Stomach (tissue), 4 donors: ENCODE data around the gene ASAP2.

Experiments
- POLR2A ChIP-seq, 4 donors: fragments of 450-650 bp; IDR thresholded peaks; one replicate each; pipeline ENCODE4 v1.6.1; 2016; ENCODE audit warnings: antibody characterized with exemption in 4 of 4, control low read depth in 2 of 4, mild to moderate bottlenecking in 1 of 4, moderate library complexity in 1 of 4
- POLR2AphosphoS5 ChIP-seq, 3 donors: sonication (generic); formaldehyde crosslinking; IDR thresholded peaks; one replicate each; pipeline ENCODE4 v1.6.1; 2016; ENCODE audit warnings: antibody characterized with exemption in 3 of 3
- TF ChIP-seq, protein P1 (sequence below), 7 experiments: fragments of 450-650 bp in 4 of 7; fragments of 200-600 bp in 3 of 7; sonication (generic) in 3 of 7; IDR thresholded peaks; one replicate each; pipeline ENCODE4 v1.5.1; 2016 to 2019; ENCODE audit warnings: antibody characterized with exemption in 7 of 7, control low read depth in 2 of 7, mild to moderate bottlenecking in 1 of 7

DNA sequence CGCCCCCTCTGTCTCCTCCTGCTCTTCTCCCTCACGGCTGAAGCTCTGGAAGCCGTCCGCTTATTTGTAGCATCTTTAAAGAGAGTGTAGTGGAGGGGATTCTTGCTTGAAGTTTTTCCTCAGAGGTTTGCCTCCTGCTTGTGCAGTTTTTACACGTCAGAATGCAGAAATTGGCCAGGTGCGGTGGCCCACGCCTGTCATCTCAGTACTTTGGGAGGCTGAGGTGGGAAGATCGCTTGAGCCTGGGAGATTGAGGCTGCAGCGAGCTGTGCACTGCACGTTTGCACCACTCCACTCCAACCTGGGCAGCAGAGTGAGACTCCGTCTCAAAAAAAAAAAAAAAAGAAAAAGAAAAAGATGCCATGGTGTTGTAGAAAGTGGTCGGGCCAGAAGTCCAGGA is 147.7 kb downstream of the ASAP2 start:
- TF ChIP-seq, protein P1, sequence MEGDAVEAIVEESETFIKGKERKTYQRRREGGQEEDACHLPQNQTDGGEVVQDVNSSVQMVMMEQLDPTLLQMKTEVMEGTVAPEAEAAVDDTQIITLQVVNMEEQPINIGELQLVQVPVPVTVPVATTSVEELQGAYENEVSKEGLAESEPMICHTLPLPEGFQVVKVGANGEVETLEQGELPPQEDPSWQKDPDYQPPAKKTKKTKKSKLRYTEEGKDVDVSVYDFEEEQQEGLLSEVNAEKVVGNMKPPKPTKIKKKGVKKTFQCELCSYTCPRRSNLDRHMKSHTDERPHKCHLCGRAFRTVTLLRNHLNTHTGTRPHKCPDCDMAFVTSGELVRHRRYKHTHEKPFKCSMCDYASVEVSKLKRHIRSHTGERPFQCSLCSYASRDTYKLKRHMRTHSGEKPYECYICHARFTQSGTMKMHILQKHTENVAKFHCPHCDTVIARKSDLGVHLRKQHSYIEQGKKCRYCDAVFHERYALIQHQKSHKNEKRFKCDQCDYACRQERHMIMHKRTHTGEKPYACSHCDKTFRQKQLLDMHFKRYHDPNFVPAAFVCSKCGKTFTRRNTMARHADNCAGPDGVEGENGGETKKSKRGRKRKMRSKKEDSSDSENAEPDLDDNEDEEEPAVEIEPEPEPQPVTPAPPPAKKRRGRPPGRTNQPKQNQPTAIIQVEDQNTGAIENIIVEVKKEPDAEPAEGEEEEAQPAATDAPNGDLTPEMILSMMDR (IDR thresholded peaks at IDR 0.05): no peak
- TF ChIP-seq POLR2AphosphoS5 (IDR thresholded peaks at IDR 0.05) (no peak), POLR2A (IDR thresholded peaks at IDR 0.05) (no peak)
